ENCODE measurements around the gene TSPAN33. TPM values are rescaled to one million over a fixed set of nuclear protein-coding genes. Genes with fewer than 3 reads are reported as not detected.

TSPAN33 gene
- total and polyA plus RNA-seq, 9 of the 15 experiments (the other 6 are each of a cell fraction or from before 2014, with no cell fraction given): 0.03 to 1.5 (median 0.23) TPM; not detected in 2

- ChIA-PET POLR2A (no interaction called here), CTCF (ENCODE audit: low intra/inter-chr PET ratio) (no interaction called here)
- no TSS peak for BruUV-seq (replicated peaks)
- Histone ChIP-seq H3K4me2 (ENCODE audit: insufficient read depth, low read length) (no peak overlapping the region), H3K4me3 (no peak overlapping the region), H3K9me3 (replicated peaks; ENCODE audit: control insufficient read depth, insufficient read depth, low read depth, low read length) (peaks cover 7% of the 10 kb centered on the region), H3K4me1 (replicated peaks in 1 of 2; ENCODE audit: control insufficient read depth in 2 of 2, insufficient read depth in 2 of 2, low read length in 2 of 2) (peaks cover 0 to 9% of the 10 kb centered on the region in 2 experiments; a peak in 1 of 5 replicates), H3K27me3 (ENCODE audit: control insufficient read depth in 2 of 2, insufficient read depth in 2 of 2, low read length in 2 of 2) (peaks cover 29 to 43% of the 10 kb centered on the region in 2 experiments), H3K79me2 (ENCODE audit: control insufficient read depth, insufficient read depth, low read length) (no peaks in the 10 kb centered on the region), H3K9me1 (ENCODE audit: control insufficient read depth, insufficient read depth, low read length) (no peaks in the 10 kb centered on the region), H4K20me1 (replicated peaks; ENCODE audit: control insufficient read depth, insufficient read depth, low read length) (no peaks in the 10 kb centered on the region), H2AFZ (ENCODE audit: low read depth, low read length) (no peak overlapping the region), H3K27ac (ENCODE audit: extremely low read depth, low read depth, low read length) (no peak overlapping the region), H3K9ac (ENCODE audit: insufficient read depth in 1 of 2, low read depth in 2 of 2, low read length in 2 of 2) (no peak overlapping the region), H3K36me3 (ENCODE audit: control insufficient read depth, insufficient read depth, low read length) (no peaks in the 10 kb centered on the region)
- ATAC-seq (no peak), FAIRE-seq (no peak), DNase-seq (ENCODE audit: extremely low read depth in 1 of 4, low spot score in 3 of 4) (no peak)
- intact Hi-C loops (cut with micrococcal nuclease) (no loop called here), in situ Hi-C loops (cut with MboI) (no loop called here)
- TF ChIP-seq FOXP1 (CRISPR knock-in tag; IDR thresholded peaks at IDR 0.05) (no peak), ZNF316 (IDR thresholded peaks at IDR 0.05) (peak; percentile 57), FOXA3 (CRISPR knock-in tag; conservative IDR thresholded peaks at IDR 0.05 in 1 of 2, IDR thresholded peaks at IDR 0.05 in 1 of 2) (no peak), POLR2G (IDR thresholded peaks at IDR 0.05; ENCODE audit: low read depth, low read length) (no peak), LCOR (CRISPR knock-in tag; IDR thresholded peaks at IDR 0.05) (no peak), MAFG (tag; conservative IDR thresholded peaks at IDR 0.05) (0 out of 2 replicates have a peak, but pooled peaks have one; percentile 5), SPI1 (IDR thresholded peaks at IDR 0.05; ENCODE audit: borderline replicate concordance, low read depth, low read length) (no peak), BHLHE40 (IDR thresholded peaks at IDR 0.05; ENCODE audit: low read length) (no peak), CHD4 (IDR thresholded peaks at IDR 0.05; ENCODE audit: insufficient read depth, insufficient replicate concordance, low read depth, low read length, poor library complexity, severe bottlenecking) (no peak), ZNF764 (CRISPR knock-in tag; IDR thresholded peaks at IDR 0.05; ENCODE audit: low read depth) (no peak), KAT2B (IDR thresholded peaks at IDR 0.05; ENCODE audit: low read depth, low read length) (no peak)
- TF ChIP-seq, protein P1, sequence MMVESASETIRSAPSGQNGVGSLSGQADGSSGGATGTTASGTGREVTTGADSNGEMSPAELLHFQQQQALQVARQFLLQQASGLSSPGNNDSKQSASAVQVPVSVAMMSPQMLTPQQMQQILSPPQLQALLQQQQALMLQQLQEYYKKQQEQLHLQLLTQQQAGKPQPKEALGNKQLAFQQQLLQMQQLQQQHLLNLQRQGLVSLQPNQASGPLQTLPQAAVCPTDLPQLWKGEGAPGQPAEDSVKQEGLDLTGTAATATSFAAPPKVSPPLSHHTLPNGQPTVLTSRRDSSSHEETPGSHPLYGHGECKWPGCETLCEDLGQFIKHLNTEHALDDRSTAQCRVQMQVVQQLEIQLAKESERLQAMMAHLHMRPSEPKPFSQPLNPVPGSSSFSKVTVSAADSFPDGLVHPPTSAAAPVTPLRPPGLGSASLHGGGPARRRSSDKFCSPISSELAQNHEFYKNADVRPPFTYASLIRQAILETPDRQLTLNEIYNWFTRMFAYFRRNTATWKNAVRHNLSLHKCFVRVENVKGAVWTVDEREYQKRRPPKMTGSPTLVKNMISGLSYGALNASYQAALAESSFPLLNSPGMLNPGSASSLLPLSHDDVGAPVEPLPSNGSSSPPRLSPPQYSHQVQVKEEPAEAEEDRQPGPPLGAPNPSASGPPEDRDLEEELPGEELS (CRISPR knock-in tag; IDR thresholded peaks at IDR 0.05; ENCODE audit: borderline replicate concordance): no peak
- TF ChIP-seq, protein P2, sequence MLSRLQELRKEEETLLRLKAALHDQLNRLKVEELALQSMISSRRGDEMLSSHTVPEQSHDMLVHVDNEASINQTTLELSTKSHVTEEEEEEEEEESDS (CRISPR knock-in tag; IDR thresholded peaks at IDR 0.05): no peak
- TF ChIP-seq, protein P3, sequence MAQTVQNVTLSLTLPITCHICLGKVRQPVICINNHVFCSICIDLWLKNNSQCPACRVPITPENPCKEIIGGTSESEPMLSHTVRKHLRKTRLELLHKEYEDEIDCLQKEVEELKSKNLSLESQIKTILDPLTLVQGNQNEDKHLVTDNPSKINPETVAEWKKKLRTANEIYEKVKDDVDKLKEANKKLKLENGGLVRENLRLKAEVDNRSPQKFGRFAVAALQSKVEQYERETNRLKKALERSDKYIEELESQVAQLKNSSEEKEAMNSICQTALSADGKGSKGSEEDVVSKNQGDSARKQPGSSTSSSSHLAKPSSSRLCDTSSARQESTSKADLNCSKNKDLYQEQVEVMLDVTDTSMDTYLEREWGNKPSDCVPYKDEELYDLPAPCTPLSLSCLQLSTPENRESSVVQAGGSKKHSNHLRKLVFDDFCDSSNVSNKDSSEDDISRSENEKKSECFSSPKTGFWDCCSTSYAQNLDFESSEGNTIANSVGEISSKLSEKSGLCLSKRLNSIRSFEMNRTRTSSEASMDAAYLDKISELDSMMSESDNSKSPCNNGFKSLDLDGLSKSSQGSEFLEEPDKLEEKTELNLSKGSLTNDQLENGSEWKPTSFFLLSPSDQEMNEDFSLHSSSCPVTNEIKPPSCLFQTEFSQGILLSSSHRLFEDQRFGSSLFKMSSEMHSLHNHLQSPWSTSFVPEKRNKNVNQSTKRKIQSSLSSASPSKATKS (CRISPR knock-in tag; IDR thresholded peaks at IDR 0.05): no peak
- 2% methylated on average over 4 of the region's 4 CpGs for WGBS (ENCODE audit: insufficient coverage, low coverage, missing lambda C conversion rate)
Measured at GRCh38 chr7:129122751-129123509, 21.6 kb upstream of the TSPAN33 start.

All from K562 (cell line).